Measurements from ENCODE around the gene DNM3.

The DNM3 gene

GRCh38 chr1:172206256-172206655 is 365.0 kb downstream of the DNM3 start:
- Histone ChIP-seq H3K9me3 (ENCODE audit: severe bottlenecking) (no peaks in the 10 kb centered on the region), H3K27me3 (ENCODE audit: insufficient read depth, poor library complexity, severe bottlenecking) (no peaks in the 10 kb centered on the region), H3K27ac (ENCODE audit: poor library complexity, severe bottlenecking) (no peak overlapping the region), H3K36me3 (ENCODE audit: low read depth) (no peaks in the 10 kb centered on the region), H3K4me3 (ENCODE audit: severe bottlenecking) (no peak overlapping the region), H3K4me1 (ENCODE audit: insufficient read depth, poor library complexity, severe bottlenecking) (no peaks in the 10 kb centered on the region)
- DNase-seq (ENCODE audit: low spot score) = no peak
- no peak for TF ChIP-seq CTCF (IDR thresholded peaks at IDR 0.05; ENCODE audit: poor library complexity, severe bottlenecking)
- no peak for ATAC-seq (ENCODE audit: low read depth)

- H3K27me3 ChIP-seq (ENCODE audit: insufficient read depth, poor library complexity, severe bottlenecking) = no peaks in the 10 kb centered on the region
- ATAC-seq (ENCODE audit: low read depth) = no peak
- no peak for DNase-seq (ENCODE audit: low spot score)
- no peaks in the 10 kb centered on the region for H3K36me3 ChIP-seq (ENCODE audit: low read depth)
- no peaks in the 10 kb centered on the region for H3K9me3 ChIP-seq (ENCODE audit: severe bottlenecking)
- no peak overlapping the region for H3K4me3 ChIP-seq (ENCODE audit: severe bottlenecking)
- no peak for TF ChIP-seq CTCF (IDR thresholded peaks at IDR 0.05; ENCODE audit: poor library complexity, severe bottlenecking)
- H3K27ac ChIP-seq (ENCODE audit: poor library complexity, severe bottlenecking) = no peak overlapping the region
- H3K4me1 ChIP-seq (ENCODE audit: insufficient read depth, poor library complexity, severe bottlenecking) = no peaks in the 10 kb centered on the region
Observed at GRCh38 chr1:172208635-172209034, 367.3 kb downstream of the DNM3 start.

GRCh38 chr1:172211221-172211620 is 369.9 kb downstream of the DNM3 start:
- H3K4me1 ChIP-seq (ENCODE audit: insufficient read depth, poor library complexity, severe bottlenecking) = no peaks in the 10 kb centered on the region
- no peak for TF ChIP-seq CTCF (IDR thresholded peaks at IDR 0.05; ENCODE audit: poor library complexity, severe bottlenecking)
- DNase-seq (ENCODE audit: low spot score) = no peak

GRCh38 chr1:172212124-172212523 is 370.8 kb downstream of the DNM3 start:
- no peaks in the 10 kb centered on the region for H3K9me3 ChIP-seq (ENCODE audit: severe bottlenecking)
- H3K4me1 ChIP-seq (ENCODE audit: insufficient read depth, poor library complexity, severe bottlenecking) = no peaks in the 10 kb centered on the region
- ATAC-seq (ENCODE audit: low read depth) = no peak
- H3K27me3 ChIP-seq (ENCODE audit: insufficient read depth, poor library complexity, severe bottlenecking) = no peaks in the 10 kb centered on the region
- no peaks in the 10 kb centered on the region for H3K36me3 ChIP-seq (ENCODE audit: low read depth)
- H3K27ac ChIP-seq (ENCODE audit: poor library complexity, severe bottlenecking) = no peak overlapping the region
- TF ChIP-seq CTCF (IDR thresholded peaks at IDR 0.05; ENCODE audit: poor library complexity, severe bottlenecking) = no peak
- no peak overlapping the region for H3K4me3 ChIP-seq (ENCODE audit: severe bottlenecking)
- DNase-seq (ENCODE audit: low spot score) = no peak

More at GRCh38 chr1:172211221-172211620, 369.9 kb downstream of the DNM3 start:
- Histone ChIP-seq H3K36me3 (ENCODE audit: low read depth) (no peaks in the 10 kb centered on the region), H3K4me3 (ENCODE audit: severe bottlenecking) (no peak overlapping the region), H3K9me3 (ENCODE audit: severe bottlenecking) (no peaks in the 10 kb centered on the region), H3K27ac (ENCODE audit: poor library complexity, severe bottlenecking) (no peak overlapping the region), H3K27me3 (ENCODE audit: insufficient read depth, poor library complexity, severe bottlenecking) (no peaks in the 10 kb centered on the region)
- ATAC-seq (ENCODE audit: low read depth) = no peak

- DNase-seq (ENCODE audit: low spot score) (no peak), ATAC-seq (ENCODE audit: low read depth) (no peak)
- Histone ChIP-seq H3K36me3 (ENCODE audit: low read depth) (no peaks in the 10 kb centered on the region), H3K4me1 (ENCODE audit: insufficient read depth, poor library complexity, severe bottlenecking) (no peaks in the 10 kb centered on the region), H3K27ac (ENCODE audit: poor library complexity, severe bottlenecking) (no peak overlapping the region), H3K4me3 (ENCODE audit: severe bottlenecking) (no peak overlapping the region), H3K9me3 (ENCODE audit: severe bottlenecking) (no peaks in the 10 kb centered on the region), H3K27me3 (ENCODE audit: insufficient read depth, poor library complexity, severe bottlenecking) (no peaks in the 10 kb centered on the region)
- no peak for TF ChIP-seq CTCF (IDR thresholded peaks at IDR 0.05; ENCODE audit: poor library complexity, severe bottlenecking)
Observed at GRCh38 chr1:172215006-172215405, 373.7 kb downstream of the DNM3 start.
